Astrocyte (in vitro differentiated cells and primary cell): Measurements from ENCODE around the gene CDK5RAP2. TPM values are rescaled to one million over a fixed set of nuclear protein-coding genes. Genes with fewer than 3 reads are reported as not detected.
A peak's percentile ranks its signal among the peaks of the same experiment; 100 is the strongest.

Source experiments
- DNase-seq: peaks from one replicate; pipeline ENCODE4 v3.0.0-alpha.2; 2010; ENCODE audit warnings: low read depth
- FAIRE-seq: peaks from 2 replicates; lab custom pipeline; 2011; peaks lifted over from hg19 to GRCh38; lab: Jason Lieb, UNC
- H2AFZ ChIP-seq: 2 replicates; pipeline ENCODE4 v1.6.0; 2012; ENCODE audit warnings: low read depth, low read length, inconsistent platforms
- H3K27ac ChIP-seq: 2 replicates; pipeline ENCODE4 v1.5.1; 2011; ENCODE audit warnings: low read depth, low read length, inconsistent platforms
- H3K27me3 ChIP-seq: 2 replicates; pipeline ENCODE4 v1.6.0; 2011; ENCODE audit warnings: low read length, inconsistent platforms; ENCODE audit not compliant: insufficient read depth
- H3K36me3 ChIP-seq: 2 replicates; pipeline ENCODE4 v1.5.1; 2011; ENCODE audit warnings: low read length, inconsistent platforms; ENCODE audit not compliant: insufficient read depth
- H3K4me1 ChIP-seq: 2 replicates; pipeline ENCODE4 v1.5.1; 2011; ENCODE audit warnings: low read length, inconsistent platforms; ENCODE audit not compliant: insufficient read depth
- H3K4me2 ChIP-seq: 2 replicates; pipeline ENCODE4 v1.6.0; 2012; ENCODE audit warnings: low read length, inconsistent platforms
- H3K4me3 ChIP-seq: 2 replicates; pipeline ENCODE4 v1.5.1; 2011; ENCODE audit warnings: low read depth, mild to moderate bottlenecking, low read length, inconsistent platforms; ENCODE audit not compliant: insufficient read depth
- H3K79me2 ChIP-seq: 2 replicates; pipeline ENCODE4 v1.6.0; 2012; ENCODE audit warnings: mild to moderate bottlenecking, low read length, inconsistent platforms; ENCODE audit not compliant: insufficient read depth
- H3K9ac ChIP-seq: 2 replicates; pipeline ENCODE4 v1.6.0; 2012; ENCODE audit warnings: mild to moderate bottlenecking, low read length, inconsistent platforms
- H3K9me3 ChIP-seq: 2 replicates; pipeline ENCODE4 v1.5.1; 2012; ENCODE audit warnings: low read depth, mild to moderate bottlenecking, low read length, inconsistent platforms; ENCODE audit not compliant: insufficient read depth
- H4K20me1 ChIP-seq: 2 replicates; pipeline ENCODE4 v1.6.0; 2012; ENCODE audit warnings: low read length, inconsistent platforms; ENCODE audit not compliant: insufficient read depth
- H3K27ac Mint-ChIP-seq: one replicate; pipeline ENCODE4 v1.8.0; 2021; ENCODE audit warnings: mild to moderate bottlenecking, mixed read lengths; ENCODE audit not compliant: unreplicated experiment
- H3K27me3 Mint-ChIP-seq: one replicate; pipeline ENCODE4 v1.8.0; 2021; ENCODE audit warnings: low read depth, mixed read lengths; ENCODE audit not compliant: unreplicated experiment
- H3K36me3 Mint-ChIP-seq: one replicate; pipeline ENCODE4 v1.8.0; 2021; ENCODE audit warnings: low read depth, mixed read lengths; ENCODE audit not compliant: unreplicated experiment
- H3K4me1 Mint-ChIP-seq: one replicate; pipeline ENCODE4 v1.8.0; 2021; ENCODE audit warnings: low read depth, mixed read lengths; ENCODE audit not compliant: unreplicated experiment
- H3K4me3 Mint-ChIP-seq: one replicate; pipeline ENCODE4 v1.8.0; 2021; ENCODE audit warnings: mild to moderate bottlenecking, moderate library complexity, mixed read lengths; ENCODE audit not compliant: unreplicated experiment
- H3K9me3 Mint-ChIP-seq: one replicate; pipeline ENCODE4 v1.8.0; 2021; ENCODE audit warnings: mild to moderate bottlenecking, mixed read lengths; ENCODE audit not compliant: unreplicated experiment
- EZH2 ChIP-seq: IDR thresholded peaks from 2 replicates; pipeline ENCODE4 v1.6.1; 2012; ENCODE audit warnings: mild to moderate bottlenecking, low read length, inconsistent platforms; ENCODE audit not compliant: insufficient read depth
- total RNA-seq: library from RNA; stranded (reverse); gene quantifications from 2 replicates; pipeline ENCODE4 v1.2.1, GENCODE V29; 2021
- TF ChIP-seq, protein P1 (sequence below): IDR thresholded peaks from 2 replicates; pipeline ENCODE4 v1.5.1; 2011; ENCODE audit warnings: low read depth, mild to moderate bottlenecking, inconsistent platforms, low read length, moderate library complexity; ENCODE audit not compliant: insufficient read depth

The CDK5RAP2 gene
- total RNA-seq, 1 donor from 2014 or later: 36.3 TPM

- Histone ChIP-seq H3K36me3 (peaks cover 9% of the 10 kb centered on the region), H4K20me1 (no peaks in the 10 kb centered on the region), H3K79me2 (no peaks in the 10 kb centered on the region), H3K9me3 (no peaks in the 10 kb centered on the region), H3K27me3 (no peaks in the 10 kb centered on the region), H3K4me1 (no peaks in the 10 kb centered on the region), H3K4me3 (no peak overlapping the region), H3K27ac (no peak overlapping the region), H3K9ac (no peak overlapping the region), H3K4me2 (no peak overlapping the region), H2AFZ (no peak overlapping the region)
- H3K4me1 Mint-ChIP-seq: peaks cover 9% of the 10 kb centered on the region
- TF ChIP-seq EZH2: no peak
- TF ChIP-seq, protein P1, sequence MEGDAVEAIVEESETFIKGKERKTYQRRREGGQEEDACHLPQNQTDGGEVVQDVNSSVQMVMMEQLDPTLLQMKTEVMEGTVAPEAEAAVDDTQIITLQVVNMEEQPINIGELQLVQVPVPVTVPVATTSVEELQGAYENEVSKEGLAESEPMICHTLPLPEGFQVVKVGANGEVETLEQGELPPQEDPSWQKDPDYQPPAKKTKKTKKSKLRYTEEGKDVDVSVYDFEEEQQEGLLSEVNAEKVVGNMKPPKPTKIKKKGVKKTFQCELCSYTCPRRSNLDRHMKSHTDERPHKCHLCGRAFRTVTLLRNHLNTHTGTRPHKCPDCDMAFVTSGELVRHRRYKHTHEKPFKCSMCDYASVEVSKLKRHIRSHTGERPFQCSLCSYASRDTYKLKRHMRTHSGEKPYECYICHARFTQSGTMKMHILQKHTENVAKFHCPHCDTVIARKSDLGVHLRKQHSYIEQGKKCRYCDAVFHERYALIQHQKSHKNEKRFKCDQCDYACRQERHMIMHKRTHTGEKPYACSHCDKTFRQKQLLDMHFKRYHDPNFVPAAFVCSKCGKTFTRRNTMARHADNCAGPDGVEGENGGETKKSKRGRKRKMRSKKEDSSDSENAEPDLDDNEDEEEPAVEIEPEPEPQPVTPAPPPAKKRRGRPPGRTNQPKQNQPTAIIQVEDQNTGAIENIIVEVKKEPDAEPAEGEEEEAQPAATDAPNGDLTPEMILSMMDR: no peak
- H3K4me3 Mint-ChIP-seq: no peak overlapping the region
- peaks cover 14% of the 10 kb centered on the region for H3K36me3 Mint-ChIP-seq
- FAIRE-seq (no peak), DNase-seq (no peak)
- no peaks in the 10 kb centered on the region for H3K27me3 Mint-ChIP-seq
- H3K9me3 Mint-ChIP-seq: no peaks in the 10 kb centered on the region
- H3K27ac Mint-ChIP-seq: no peak overlapping the region
These were observed 43.9 kb downstream of the CDK5RAP2 start for GRCh38 chr9:120536094-120536493.

- no peaks in the 10 kb centered on the region for H3K27me3 Mint-ChIP-seq
- TF ChIP-seq EZH2: no peak
- TF ChIP-seq, protein P1: no peak
- H3K4me3 Mint-ChIP-seq: no peak overlapping the region
- Histone ChIP-seq H3K4me3 (no peak overlapping the region), H4K20me1 (peaks cover 3% of the 10 kb centered on the region), H2AFZ (no peak overlapping the region), H3K79me2 (no peaks in the 10 kb centered on the region), H3K9me3 (no peaks in the 10 kb centered on the region), H3K27ac (no peak overlapping the region), H3K4me1 (no peaks in the 10 kb centered on the region), H3K27me3 (no peaks in the 10 kb centered on the region), H3K4me2 (no peak overlapping the region), H3K9ac (no peak overlapping the region), H3K36me3 (peaks cover 9% of the 10 kb centered on the region)
- H3K4me1 Mint-ChIP-seq: peaks cover 9% of the 10 kb centered on the region
- no peaks in the 10 kb centered on the region for H3K9me3 Mint-ChIP-seq
- DNase-seq (no peak), FAIRE-seq (no peak)
- H3K36me3 Mint-ChIP-seq: peaks cover 24% of the 10 kb centered on the region
- no peak overlapping the region for H3K27ac Mint-ChIP-seq
These were observed 45.7 kb downstream of the CDK5RAP2 start for GRCh38 chr9:120534266-120534665.

DNA sequence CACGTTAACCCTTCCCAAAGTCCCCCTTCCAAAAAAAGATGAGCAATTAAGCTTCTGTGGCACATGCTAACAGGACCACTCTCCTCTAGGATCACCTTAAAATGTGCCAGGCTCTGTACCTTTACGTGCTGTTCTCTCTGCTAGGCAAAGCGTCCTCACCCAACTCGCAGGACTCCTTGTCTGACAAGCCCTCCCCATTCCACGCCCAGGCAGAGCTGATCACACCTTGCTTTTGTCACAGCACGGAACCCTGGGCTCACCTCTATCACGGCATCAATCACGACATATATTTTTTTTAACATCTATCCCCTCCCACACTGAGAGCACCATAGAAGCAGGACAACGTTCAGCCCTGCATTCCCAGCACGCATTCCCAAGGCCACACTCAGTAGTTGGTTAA is 47.1 kb downstream of the CDK5RAP2 start:
- Mint-ChIP-seq H3K4me3 (no peak overlapping the region), H3K9me3 (no peaks in the 10 kb centered on the region), H3K27me3 (no peaks in the 10 kb centered on the region), H3K4me1 (peaks cover 3% of the 10 kb centered on the region), H3K36me3 (peaks cover 37% of the 10 kb centered on the region), H3K27ac (peak overlapping the region; percentile 20)
- Histone ChIP-seq H3K27ac (no peak overlapping the region), H3K79me2 (no peaks in the 10 kb centered on the region), H3K27me3 (no peaks in the 10 kb centered on the region), H3K9me3 (no peaks in the 10 kb centered on the region), H2AFZ (no peak overlapping the region), H3K9ac (no peak overlapping the region), H3K36me3 (peaks cover 19% of the 10 kb centered on the region), H3K4me2 (no peak overlapping the region), H4K20me1 (peaks cover 3% of the 10 kb centered on the region), H3K4me1 (no peaks in the 10 kb centered on the region), H3K4me3 (no peak overlapping the region)
- DNase-seq: no peak
- TF ChIP-seq, protein P1: no peak
- no peak for TF ChIP-seq EZH2
- FAIRE-seq: no peak
